ENCODE measurements around the gene PLPP4. TPM values are rescaled to one million over a fixed set of nuclear protein-coding genes. Genes with fewer than 3 reads are reported as not detected.
A peak's percentile ranks its signal among the peaks of the same experiment; 100 is the strongest.

The PLPP4 gene
- total RNA-seq, 1 experiment from 2014 or later: not detected

DNA sequence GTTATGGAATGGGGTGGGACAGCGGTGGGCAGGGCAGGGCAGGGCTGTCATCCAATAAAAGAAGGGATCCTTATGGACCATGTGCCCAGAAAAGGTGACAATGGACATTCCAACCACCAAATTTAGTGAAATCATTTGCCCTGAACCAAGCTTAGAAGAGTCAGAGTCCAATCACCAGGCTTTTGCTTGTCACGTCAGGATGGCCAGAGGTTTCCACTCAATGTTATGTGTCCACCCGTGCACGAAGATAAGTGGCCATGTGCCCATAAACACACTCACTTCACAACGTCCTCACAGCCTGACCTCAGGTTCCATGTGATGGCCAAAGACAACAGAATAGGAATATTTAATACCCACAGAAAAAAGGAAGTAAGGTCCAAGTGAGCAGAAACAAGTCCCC lies 36.6 kb upstream of the PLPP4 start:
- Mint-ChIP-seq H3K9me3 (ENCODE audit: low read depth, unreplicated experiment) (no peaks in the 10 kb centered on the region), H3K4me1 (ENCODE audit: low read depth, unreplicated experiment) (no peaks in the 10 kb centered on the region)

GRCh38 chr10:120421250-120421649 lies 35.8 kb upstream of the PLPP4 start:
- Mint-ChIP-seq H3K36me3 (ENCODE audit: insufficient read depth, unreplicated experiment) (no peaks in the 10 kb centered on the region), H3K27me3 (ENCODE audit: unreplicated experiment) (peaks cover 35% of the 10 kb centered on the region), H3K9me3 (ENCODE audit: low read depth, unreplicated experiment) (no peaks in the 10 kb centered on the region), H3K27ac (ENCODE audit: unreplicated experiment) (no peak overlapping the region), H3K4me3 (ENCODE audit: low read depth, unreplicated experiment) (no peak overlapping the region), H3K4me1 (ENCODE audit: low read depth, unreplicated experiment) (no peaks in the 10 kb centered on the region)
- intact Hi-C loops (cut with micrococcal nuclease; ENCODE audit: unreplicated experiment): loop anchor here (10.0 kb wide), 1 partner anchor 184 kb away; no protein-coding TSS in a partner anchor
- CTCF ChIA-PET: no interaction called here
- BruUV-seq (replicated peaks): no TSS peak
- no peak for DNase-seq
- TF ChIP-seq, protein P1, sequence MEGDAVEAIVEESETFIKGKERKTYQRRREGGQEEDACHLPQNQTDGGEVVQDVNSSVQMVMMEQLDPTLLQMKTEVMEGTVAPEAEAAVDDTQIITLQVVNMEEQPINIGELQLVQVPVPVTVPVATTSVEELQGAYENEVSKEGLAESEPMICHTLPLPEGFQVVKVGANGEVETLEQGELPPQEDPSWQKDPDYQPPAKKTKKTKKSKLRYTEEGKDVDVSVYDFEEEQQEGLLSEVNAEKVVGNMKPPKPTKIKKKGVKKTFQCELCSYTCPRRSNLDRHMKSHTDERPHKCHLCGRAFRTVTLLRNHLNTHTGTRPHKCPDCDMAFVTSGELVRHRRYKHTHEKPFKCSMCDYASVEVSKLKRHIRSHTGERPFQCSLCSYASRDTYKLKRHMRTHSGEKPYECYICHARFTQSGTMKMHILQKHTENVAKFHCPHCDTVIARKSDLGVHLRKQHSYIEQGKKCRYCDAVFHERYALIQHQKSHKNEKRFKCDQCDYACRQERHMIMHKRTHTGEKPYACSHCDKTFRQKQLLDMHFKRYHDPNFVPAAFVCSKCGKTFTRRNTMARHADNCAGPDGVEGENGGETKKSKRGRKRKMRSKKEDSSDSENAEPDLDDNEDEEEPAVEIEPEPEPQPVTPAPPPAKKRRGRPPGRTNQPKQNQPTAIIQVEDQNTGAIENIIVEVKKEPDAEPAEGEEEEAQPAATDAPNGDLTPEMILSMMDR (IDR thresholded peaks at IDR 0.05; ENCODE audit: unreplicated experiment): no peak

More for the DNA sequence above, 36.6 kb upstream of the PLPP4 start:
- TF ChIP-seq, protein P1 (IDR thresholded peaks at IDR 0.05; ENCODE audit: unreplicated experiment): no peak
- no TSS peak for BruUV-seq (replicated peaks)
- DNase-seq: no peak
- Mint-ChIP-seq H3K4me3 (ENCODE audit: low read depth, unreplicated experiment) (no peak overlapping the region), H3K27me3 (ENCODE audit: unreplicated experiment) (peaks cover 27% of the 10 kb centered on the region), H3K36me3 (ENCODE audit: insufficient read depth, unreplicated experiment) (no peaks in the 10 kb centered on the region), H3K27ac (ENCODE audit: unreplicated experiment) (no peak overlapping the region)
- intact Hi-C loops (cut with micrococcal nuclease; ENCODE audit: unreplicated experiment): loop anchor here (10.0 kb wide), 1 partner anchor 184 kb away; no protein-coding TSS in a partner anchor
- CTCF ChIA-PET: no interaction called here

- Mint-ChIP-seq H3K27ac (ENCODE audit: unreplicated experiment) (no peak overlapping the region), H3K4me3 (ENCODE audit: low read depth, unreplicated experiment) (no peak overlapping the region), H3K36me3 (ENCODE audit: insufficient read depth, unreplicated experiment) (no peaks in the 10 kb centered on the region), H3K9me3 (ENCODE audit: low read depth, unreplicated experiment) (no peaks in the 10 kb centered on the region), H3K4me1 (ENCODE audit: low read depth, unreplicated experiment) (no peaks in the 10 kb centered on the region), H3K27me3 (ENCODE audit: unreplicated experiment) (peaks cover 42% of the 10 kb centered on the region)
- no peak for DNase-seq
- TF ChIP-seq, protein P1 (IDR thresholded peaks at IDR 0.05; ENCODE audit: unreplicated experiment): no peak
- CTCF ChIA-PET: interaction anchor here (1.0 kb wide), 1 partner anchor 13 kb away, joined by 3 read pairs; no protein-coding TSS in a partner anchor
- intact Hi-C loops (cut with micrococcal nuclease; ENCODE audit: unreplicated experiment): loop anchor here (10.0 kb wide), 1 partner anchor 182 kb away; no protein-coding TSS in a partner anchor
- no TSS peak for BruUV-seq (replicated peaks)
Measured at GRCh38 chr10:120422457-120422856, 34.6 kb upstream of the PLPP4 start.

- peak; percentile 37 for DNase-seq
- H3K4me3 Mint-ChIP-seq (ENCODE audit: low read depth, unreplicated experiment): no peak overlapping the region
- H3K27me3 Mint-ChIP-seq (ENCODE audit: unreplicated experiment): peaks cover 42% of the 10 kb centered on the region
- intact Hi-C loops (cut with micrococcal nuclease; ENCODE audit: unreplicated experiment): loop anchor here (1.0 to 10.0 kb wide), 2 partner anchors 181 to 312 kb away; no protein-coding TSS in a partner anchor
- no peaks in the 10 kb centered on the region for H3K9me3 Mint-ChIP-seq (ENCODE audit: low read depth, unreplicated experiment)
- H3K27ac Mint-ChIP-seq (ENCODE audit: unreplicated experiment): no peak overlapping the region
- TF ChIP-seq, protein P1 (IDR thresholded peaks at IDR 0.05; ENCODE audit: unreplicated experiment): peak; percentile 75
- H3K4me1 Mint-ChIP-seq (ENCODE audit: low read depth, unreplicated experiment): no peaks in the 10 kb centered on the region
- no peaks in the 10 kb centered on the region for H3K36me3 Mint-ChIP-seq (ENCODE audit: insufficient read depth, unreplicated experiment)
- BruUV-seq (replicated peaks): no TSS peak
- CTCF ChIA-PET: interaction anchor here (0.8 to 1.0 kb wide), 2 partner anchors 12 to 1463 kb away, joined by 3 to 4 read pairs; no protein-coding TSS in a partner anchor
Measured at GRCh38 chr10:120423431-120424197, 33.4 kb upstream of the PLPP4 start.
